H1 (cell line): ENCODE data around the gene NT5C1B. TPM values are rescaled to one million over a fixed set of nuclear protein-coding genes. Genes with fewer than 3 reads are reported as not detected.

Source experiments
- CTCF ChIA-PET: fragments of 300-600 bp; sonication (Branson Sonifier 250); formaldehyde crosslinking; loops from one replicate; lab custom pipeline; 2021; ENCODE audit not compliant: partially characterized antibody; lab: Charles Lee
- POLR2A ChIA-PET: fragments of 300-600 bp; sonication (Branson Sonifier 250); formaldehyde crosslinking; loops from one replicate; lab custom pipeline; 2021; ENCODE audit warnings: inconsistent platforms; ENCODE audit not compliant: partially characterized antibody; lab: Charles Lee
- DNase-seq, 2 experiments: peaks; one replicate each; pipeline versions ENCODE4 v3.0.0 to v3.0.0-alpha.2; 2010 to 2022; ENCODE audit warnings: low spot score in 2 of 2, low read depth in 1 of 2, mixed read lengths in 1 of 2
- FAIRE-seq: peaks from 2 replicates; lab custom pipeline; 2011; peaks lifted over from hg19 to GRCh38; lab: Jason Lieb, UNC
- H2AFZ ChIP-seq: 2 replicates; pipeline ENCODE4 v1.8.1; 2012; ENCODE audit warnings: low read length, inconsistent platforms
- H2AK5ac ChIP-seq: 2 replicates; pipeline ENCODE4 v1.6.1; 2013; ENCODE audit warnings: low read depth, low read length
- H2BK120ac ChIP-seq: replicated peaks from 2 replicates; pipeline ENCODE3; 2013; ENCODE audit warnings: low read depth, low read length, inconsistent platforms
- H2BK12ac ChIP-seq: 2 replicates; pipeline ENCODE4 v1.6.1; 2013; ENCODE audit warnings: low read depth, low read length
- H2BK15ac ChIP-seq: 2 replicates; pipeline ENCODE4 v1.6.1; 2013; ENCODE audit warnings: low read length
- H2BK20ac ChIP-seq: 2 replicates; pipeline ENCODE4 v1.6.1; 2013; ENCODE audit warnings: low read length
- H2BK5ac ChIP-seq: 2 replicates; pipeline ENCODE4 v1.6.1; 2013; ENCODE audit warnings: low read depth, low read length
- H3K14ac ChIP-seq: 2 replicates; pipeline ENCODE4 v1.6.1; 2013; ENCODE audit warnings: inconsistent platforms; ENCODE audit not compliant: insufficient read length
- H3K18ac ChIP-seq: 2 replicates; pipeline ENCODE4 v1.6.1; 2013; ENCODE audit warnings: low read length; ENCODE audit errors: extremely low read depth
- H3K23ac ChIP-seq: 2 replicates; pipeline ENCODE4 v1.6.1; 2013; ENCODE audit warnings: inconsistent platforms; ENCODE audit not compliant: insufficient read length
- H3K23me2 ChIP-seq: 2 replicates; pipeline ENCODE4 v1.6.1; 2013; ENCODE audit warnings: low read depth, low read length
- H3K27ac ChIP-seq: 2 replicates; pipeline ENCODE4 v1.6.1; 2011; ENCODE audit warnings: low read depth, low read length, inconsistent platforms
- H3K27me3 ChIP-seq, 4 experiments: replicated peaks in 1 of 4; 1 replicate in 1 of 4; 2 replicates in 3 of 4; pipeline versions ENCODE4 v1.6.1 to v1.8.1; 2011 to 2013; ENCODE audit warnings: low read length in 3 of 4, mild to moderate bottlenecking in 3 of 4, inconsistent platforms in 2 of 4, mixed read lengths in 2 of 4, moderate library complexity in 1 of 4; ENCODE audit not compliant: control insufficient read depth in 3 of 4, insufficient read depth in 3 of 4; ENCODE audit errors: extremely low read depth in 1 of 4
- H3K36me3 ChIP-seq, 4 experiments: 2 replicates each; pipeline versions ENCODE4 v1.6.1 to v1.8.1; 2011 to 2013; ENCODE audit warnings: mild to moderate bottlenecking in 4 of 4, low read length in 3 of 4, moderate library complexity in 2 of 4, control low read depth in 1 of 4, inconsistent platforms in 1 of 4; ENCODE audit not compliant: insufficient read depth in 4 of 4, control insufficient read depth in 2 of 4
- H3K4ac ChIP-seq: replicated peaks from 2 replicates; pipeline ENCODE3; 2013; ENCODE audit warnings: low read length, low read depth, mixed read lengths, inconsistent platforms; ENCODE audit not compliant: insufficient read length
- H3K4me1 ChIP-seq, 4 experiments: replicated peaks in 1 of 4; 1 replicate in 1 of 4; 2 replicates in 3 of 4; pipeline versions ENCODE4 v1.6.1 to v1.8.1; 2011 to 2013; ENCODE audit warnings: low read length in 3 of 4, inconsistent platforms in 2 of 4, mixed read lengths in 1 of 4; ENCODE audit not compliant: insufficient read depth in 4 of 4, control insufficient read depth in 3 of 4
- H3K4me2 ChIP-seq, 2 experiments: 2 replicates each; pipeline versions ENCODE4 v1.6.1 to v1.8.1; 2011 to 2013; ENCODE audit warnings: low read depth in 2 of 2, low read length in 2 of 2, control low read depth in 1 of 2, inconsistent platforms in 1 of 2, mild to moderate bottlenecking in 1 of 2; ENCODE audit not compliant: insufficient read depth in 1 of 2
- H3K4me3 ChIP-seq, 4 experiments: fragments of 200-600, 300-600 bp in 1 of 4; sonication (generic), shearing (Covaris generic), sonication (Bioruptor Twin) in 1 of 4; 2 replicates each; pipeline versions ENCODE4 v1.5.1 to v1.8.1; 2011 to 2016; ENCODE audit warnings: low read length in 4 of 4, low read depth in 3 of 4, control low read depth in 2 of 4, inconsistent platforms in 2 of 4, mild to moderate bottlenecking in 2 of 4, mixed read lengths in 1 of 4, moderate library complexity in 1 of 4; ENCODE audit not compliant: insufficient read depth in 2 of 4; ENCODE audit errors: extremely low read depth in 1 of 4
- H3K56ac ChIP-seq: replicated peaks from 2 replicates; pipeline ENCODE3; 2013; ENCODE audit warnings: low read depth, mild to moderate bottlenecking, mixed read lengths, low read length, inconsistent platforms; ENCODE audit not compliant: insufficient read length
- H3K79me1 ChIP-seq: 2 replicates; pipeline ENCODE4 v1.6.1; 2013; ENCODE audit warnings: low read depth, low read length, control low read depth
- H3K79me2 ChIP-seq, 2 experiments: 2 replicates each; pipeline versions ENCODE4 v1.6.1 to v1.8.1; 2012 to 2013; ENCODE audit warnings: low read length in 2 of 2, mild to moderate bottlenecking in 2 of 2, inconsistent platforms in 1 of 2; ENCODE audit not compliant: insufficient read depth in 2 of 2, control insufficient read depth in 1 of 2
- H3K9ac ChIP-seq, 4 experiments: replicated peaks in 1 of 4; 1 replicate in 1 of 4; 2 replicates in 3 of 4; pipeline versions ENCODE4 v1.6.1 to v1.8.1; 2011 to 2013; ENCODE audit warnings: low read depth in 3 of 4, low read length in 3 of 4, control low read depth in 2 of 4, mild to moderate bottlenecking in 2 of 4, moderate library complexity in 2 of 4, inconsistent platforms in 1 of 4; ENCODE audit errors: extremely low read depth in 1 of 4
- H3K9me3 ChIP-seq, 2 experiments: 2 replicates each; pipeline versions ENCODE4 v1.6.1 to v1.8.1; 2012 to 2013; ENCODE audit warnings: mild to moderate bottlenecking in 2 of 2, moderate library complexity in 2 of 2, control low read depth in 1 of 2, inconsistent platforms in 1 of 2, low read depth in 1 of 2, low read length in 1 of 2, mixed read lengths in 1 of 2; ENCODE audit not compliant: insufficient read depth in 2 of 2
- H4K20me1 ChIP-seq, 2 experiments: replicated peaks in 1 of 2; 2 replicates each; pipeline versions ENCODE3 to v1.8.1; 2011 to 2013; ENCODE audit warnings: inconsistent platforms in 2 of 2, low read length in 2 of 2, mild to moderate bottlenecking in 1 of 2; ENCODE audit not compliant: insufficient read depth in 2 of 2, control insufficient read depth in 1 of 2
- H4K5ac ChIP-seq: 2 replicates; pipeline ENCODE4 v1.6.1; 2013; ENCODE audit warnings: low read length, low read depth, mixed read lengths, inconsistent platforms; ENCODE audit not compliant: insufficient read length
- H4K8ac ChIP-seq: 2 replicates; pipeline ENCODE4 v1.8.0; 2013; ENCODE audit warnings: mild to moderate bottlenecking, moderate library complexity, low read length, inconsistent platforms; ENCODE audit not compliant: insufficient read depth; ENCODE audit errors: extremely low read depth
- H4K91ac ChIP-seq: replicated peaks from 2 replicates; pipeline ENCODE3; 2013; ENCODE audit warnings: low read length, mixed read lengths, inconsistent platforms; ENCODE audit not compliant: insufficient read length
- ATF2 ChIP-seq: IDR thresholded peaks from 2 replicates; pipeline ENCODE4 v1.6.1; 2012; ENCODE audit warnings: low read length, inconsistent platforms
- CHD1 ChIP-seq: IDR thresholded peaks from 2 replicates; pipeline ENCODE4 v1.6.1; 2012; ENCODE audit warnings: low read depth, low read length, improper control_type of control experiment
- CHD2 ChIP-seq: IDR thresholded peaks from 2 replicates; pipeline ENCODE4 v1.6.1; 2012; ENCODE audit warnings: low read length, improper control_type of control experiment
- CTCF ChIP-seq, 3 experiments: IDR thresholded peaks; 1 replicate in 2 of 3; 2 replicates in 1 of 3; pipeline versions ENCODE4 v1.5.1 to v1.6.1; 2011; ENCODE audit warnings: low read length in 3 of 3, mild to moderate bottlenecking in 3 of 3, inconsistent platforms in 2 of 3, low read depth in 1 of 3, moderate library complexity in 1 of 3; ENCODE audit not compliant: insufficient read depth in 1 of 3; ENCODE audit errors: control extremely low read depth in 1 of 3
- EP300 ChIP-seq, 2 experiments: IDR thresholded peaks; 1 replicate in 1 of 2; 2 replicates in 1 of 2; pipeline ENCODE4 v1.6.1; 2011 to 2012; ENCODE audit warnings: low read depth in 2 of 2, low read length in 2 of 2, mild to moderate bottlenecking in 2 of 2, borderline replicate concordance in 1 of 2, inconsistent platforms in 1 of 2, moderate library complexity in 1 of 2
- KDM1A ChIP-seq: fragments of 200-600, 300-600 bp; sonication (generic); IDR thresholded peaks from 2 replicates; pipeline ENCODE4 v1.7.1; 2016; ENCODE audit warnings: mild to moderate bottlenecking, low read length, borderline replicate concordance
- KDM4A ChIP-seq: IDR thresholded peaks from one replicate; pipeline ENCODE4 v1.7.1; 2012; ENCODE audit warnings: low read depth, mild to moderate bottlenecking, moderate library complexity, low read length, inconsistent platforms; ENCODE audit not compliant: severe bottlenecking
- SRF ChIP-seq: IDR thresholded peaks from 2 replicates; pipeline ENCODE4 v1.6.1; 2011; ENCODE audit warnings: mild to moderate bottlenecking, low read depth, low read length, moderate library complexity
- SUZ12 ChIP-seq: fragments of 200-600 bp; sonication (generic); IDR thresholded peaks from 2 replicates; pipeline ENCODE4 v1.6.1; 2012; ENCODE audit warnings: mild to moderate bottlenecking, inconsistent platforms, low read length, moderate library complexity, mixed read lengths
- TAF1 ChIP-seq: IDR thresholded peaks from 2 replicates; pipeline ENCODE4 v1.6.1; 2011; ENCODE audit warnings: mild to moderate bottlenecking, low read depth, low read length
- WGBS, 2 experiments: shearing (Covaris generic) in 1 of 2; methylation state at CpG; one replicate each; pipeline versions ENCODE4 v1.1.6 to v1.1.7; 2013 to 2015; ENCODE audit warnings: low lambda C conversion rate in 2 of 2, mixed read lengths in 2 of 2, inconsistent platforms in 1 of 2, low coverage in 1 of 2, missing lambda C conversion rate in 1 of 2; ENCODE audit not compliant: insufficient replicate concordance in 2 of 2, insufficient coverage in 1 of 2, insufficient read length in 1 of 2; ENCODE audit errors: extremely low coverage in 1 of 2, missing lambda C conversion rate in 1 of 2; 5-methylcytosine and 5-hydroxymethylcytosine counted together
- polyA plus RNA-seq, 7 experiments: library from polyadenylated mRNA; depleted of rRNA in 3 of 7; stranded (reverse) in 5 of 7; unstranded in 2 of 7; fragments of >200 nt in 5 of 7; fragments of 200-250 nt in 2 of 7; gene quantifications; 1 replicate in 5 of 7; 2 replicates in 1 of 7; 4 replicates in 1 of 7; pipeline versions ENCODE4 v1.2.1 to v1.2.3, GENCODE V29; 2011 to 2013; ENCODE audit warnings: missing spikeins in 2 of 7, mixed read lengths in 2 of 7
- total RNA-seq: library from RNA; stranded (reverse); fragmentation: NEBNext Ultra II Directional; extraction: Animal tissue kit (Norgen Biotek cat#: 25700); gene quantifications from 2 replicates; pipeline ENCODE4 v1.2.1, GENCODE V29; 2021

NT5C1B gene
- total and polyA plus RNA-seq, 2 of the 8 experiments (the other 6 are each of a cell fraction or from before 2014, with no cell fraction given) = not detected

- H3K79me1 ChIP-seq = no peaks in the 10 kb centered on the region
- no peak overlapping the region for H2AFZ ChIP-seq
- H3K4me3 ChIP-seq = no peak overlapping the region
- H3K9me3 ChIP-seq = no peaks in the 10 kb centered on the region
- H2BK20ac ChIP-seq = no peak overlapping the region
- no peak overlapping the region for H3K23ac ChIP-seq
- 96% methylated on average over 3 of the region's 3 CpGs; no CpG with 5 or more reads in 1 of the 2 experiments for WGBS, 2 experiments
- H3K9ac ChIP-seq = no peak overlapping the region
- FAIRE-seq (no peak), DNase-seq (no peak)
- no peak overlapping the region for H3K14ac ChIP-seq
- H2BK12ac ChIP-seq = no peak overlapping the region
- H3K4ac ChIP-seq = no peak overlapping the region
- H4K5ac ChIP-seq = no peak overlapping the region
- no peak overlapping the region for H4K91ac ChIP-seq
- no peak overlapping the region for H4K8ac ChIP-seq
- no peak overlapping the region for H2BK15ac ChIP-seq
- ChIA-PET POLR2A (no interaction called here), CTCF (interaction anchor here (1.3 kb wide), 1 partner anchor 77 kb away, joined by 3 read pairs; no protein-coding TSS in a partner anchor)
- no peaks in the 10 kb centered on the region for H3K36me3 ChIP-seq
- no peak overlapping the region for H2BK120ac ChIP-seq
- no peaks in the 10 kb centered on the region for H3K23me2 ChIP-seq
- H3K79me2 ChIP-seq = no peaks in the 10 kb centered on the region
- no peak overlapping the region for H2AK5ac ChIP-seq
- no peaks in the 10 kb centered on the region for H3K27me3 ChIP-seq
- no peak overlapping the region for H3K56ac ChIP-seq
- H3K27ac ChIP-seq = no peak overlapping the region
- H4K20me1 ChIP-seq = no peaks in the 10 kb centered on the region
- H3K18ac ChIP-seq = no peak overlapping the region
- no peaks in the 10 kb centered on the region for H3K4me1 ChIP-seq
- no peak overlapping the region for H2BK5ac ChIP-seq
- no peak overlapping the region for H3K4me2 ChIP-seq
- TF ChIP-seq KDM4A (no peak), CHD1 (no peak), TAF1 (no peak), CHD2 (no peak), ATF2 (no peak), CTCF (IDR thresholded peaks at IDR 0.05; ENCODE audit: control extremely low read depth in 1 of 3, insufficient read depth in 1 of 3, low read depth in 1 of 3, low read length in 3 of 3) (no peak), SRF (no peak), KDM1A (no peak), EP300 (IDR thresholded peaks at IDR 0.05; ENCODE audit: borderline replicate concordance in 1 of 2, low read depth in 2 of 2, low read length in 2 of 2) (no peak), SUZ12 (no peak)
Measured at GRCh38 chr2:18596993-18597392, 7.6 kb upstream of the NT5C1B start.
